NT2/D1 (cell line): ENCODE data around the gene FILIP1L.

Experiments
- DNase-seq: peaks from one replicate; pipeline ENCODE4 v3.0.0-alpha.2; 2011; ENCODE audit warnings: low read depth, low spot score
- H3K27me3 ChIP-seq: 2 replicates; pipeline ENCODE4 v1.6.0; 2011; ENCODE audit warnings: mild to moderate bottlenecking; ENCODE audit not compliant: insufficient read length, insufficient read depth
- H3K36me3 ChIP-seq: 2 replicates; pipeline ENCODE4 v1.6.1; 2011; ENCODE audit warnings: mild to moderate bottlenecking, low read length, mixed read lengths; ENCODE audit not compliant: insufficient read depth, insufficient read length
- H3K4me1 ChIP-seq: 2 replicates; pipeline ENCODE4 v1.5.1; 2011; ENCODE audit not compliant: insufficient read depth, insufficient read length
- H3K4me3 ChIP-seq: 2 replicates; pipeline ENCODE4 v1.5.1; 2011; ENCODE audit warnings: low read depth; ENCODE audit not compliant: insufficient read length
- H3K9ac ChIP-seq: 2 replicates; pipeline ENCODE4 v1.6.0; 2011; ENCODE audit warnings: low read depth; ENCODE audit not compliant: insufficient read length
- H3K9me3 ChIP-seq: 2 replicates; pipeline ENCODE4 v1.5.1; 2011; ENCODE audit warnings: mild to moderate bottlenecking, low read length; ENCODE audit not compliant: insufficient read depth
- SUZ12 ChIP-seq: IDR thresholded peaks from 2 replicates; pipeline ENCODE4 v1.6.1; 2011; ENCODE audit not compliant: insufficient read length, insufficient read depth; ENCODE audit errors: extremely low read depth
- YY1 ChIP-seq: IDR thresholded peaks from 2 replicates; pipeline ENCODE4 v1.6.1; 2011; ENCODE audit not compliant: insufficient read length, insufficient read depth
- ZNF274 ChIP-seq: IDR thresholded peaks from 2 replicates; pipeline ENCODE4 v1.6.1; 2011; ENCODE audit warnings: mild to moderate bottlenecking, low read depth, low read length

FILIP1L gene

GRCh38 chr3:99981138-99981537 is 133.2 kb downstream of the FILIP1L start:
- DNase-seq: no peak
- H3K9ac ChIP-seq: no peak overlapping the region
- H3K27me3 ChIP-seq: no peaks in the 10 kb centered on the region
- H3K4me1 ChIP-seq: no peaks in the 10 kb centered on the region
- no peak overlapping the region for H3K4me3 ChIP-seq
- H3K36me3 ChIP-seq: no peaks in the 10 kb centered on the region
- no peaks in the 10 kb centered on the region for H3K9me3 ChIP-seq
- TF ChIP-seq ZNF274 (no peak), SUZ12 (no peak)

DNA sequence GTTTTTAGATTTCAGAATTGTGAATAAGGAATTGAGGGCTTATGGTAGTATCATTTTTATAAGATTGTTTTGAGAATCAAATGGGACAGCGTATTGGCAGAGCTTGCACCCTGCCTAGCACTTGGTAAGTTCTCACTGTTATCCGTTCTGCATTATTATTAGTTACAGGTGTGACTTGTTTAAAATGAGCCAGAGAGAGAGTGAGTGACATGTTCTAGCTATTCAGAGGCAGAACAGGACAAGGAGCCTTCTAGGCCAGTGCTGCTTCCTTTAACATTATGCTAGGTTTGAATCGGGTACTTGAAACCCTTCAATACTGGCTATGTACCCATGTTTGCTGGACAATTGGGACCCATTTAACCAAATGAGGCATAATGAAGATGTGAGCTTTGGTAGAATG is 133.7 kb downstream of the FILIP1L start:
- TF ChIP-seq YY1 (no peak), ZNF274 (no peak), SUZ12 (no peak)
- H3K36me3 ChIP-seq: no peaks in the 10 kb centered on the region
- H3K27me3 ChIP-seq: no peaks in the 10 kb centered on the region
- no peak for DNase-seq
- no peak overlapping the region for H3K4me3 ChIP-seq
- H3K9ac ChIP-seq: no peak overlapping the region
- no peaks in the 10 kb centered on the region for H3K9me3 ChIP-seq
- H3K4me1 ChIP-seq: no peaks in the 10 kb centered on the region

- H3K4me3 ChIP-seq: no peak overlapping the region
- DNase-seq: no peak
These were observed 136.1 kb downstream of the FILIP1L start for GRCh38 chr3:99978221-99978620.

GRCh38 chr3:99976584-99976983 is 137.7 kb downstream of the FILIP1L start:
- Histone ChIP-seq H3K36me3 (no peaks in the 10 kb centered on the region), H3K4me3 (no peak overlapping the region), H3K27me3 (no peaks in the 10 kb centered on the region), H3K9ac (no peak overlapping the region), H3K9me3 (no peaks in the 10 kb centered on the region), H3K4me1 (no peaks in the 10 kb centered on the region)
- no peak for TF ChIP-seq SUZ12
- no peak for TF ChIP-seq YY1
- no peak for TF ChIP-seq ZNF274
- no peak for DNase-seq

More at GRCh38 chr3:99978221-99978620, 136.1 kb downstream of the FILIP1L start:
- Histone ChIP-seq H3K9me3 (no peaks in the 10 kb centered on the region), H3K4me1 (no peaks in the 10 kb centered on the region), H3K36me3 (no peaks in the 10 kb centered on the region), H3K27me3 (no peaks in the 10 kb centered on the region), H3K9ac (no peak overlapping the region)
- no peak for TF ChIP-seq SUZ12
- no peak for TF ChIP-seq ZNF274
- no peak for TF ChIP-seq YY1

DNA sequence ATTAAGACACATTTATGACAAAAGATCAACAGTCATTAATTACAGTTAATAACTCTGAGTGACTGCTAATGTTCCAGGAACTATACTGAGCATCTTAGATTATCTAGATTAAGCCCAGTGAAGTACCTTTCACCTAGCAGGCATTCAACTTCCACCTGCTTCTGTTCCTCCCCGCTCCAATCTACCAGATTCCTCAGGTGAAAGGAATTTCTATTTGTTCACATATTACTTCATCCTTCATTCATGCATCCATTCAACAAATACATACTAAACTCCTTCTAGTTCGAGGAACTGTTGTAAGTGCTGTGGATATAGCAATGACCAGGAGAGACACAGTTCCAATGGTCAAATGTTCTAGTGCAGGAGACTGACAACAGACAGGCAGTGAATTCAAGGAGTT is 139.3 kb downstream of the FILIP1L start:
- H3K27me3 ChIP-seq: no peaks in the 10 kb centered on the region
- no peak overlapping the region for H3K4me3 ChIP-seq
- no peaks in the 10 kb centered on the region for H3K9me3 ChIP-seq
- TF ChIP-seq SUZ12: no peak
- TF ChIP-seq YY1: no peak
- TF ChIP-seq ZNF274: no peak
- no peaks in the 10 kb centered on the region for H3K4me1 ChIP-seq
- no peak overlapping the region for H3K9ac ChIP-seq
- H3K36me3 ChIP-seq: no peaks in the 10 kb centered on the region
- no peak for DNase-seq

- no peak for DNase-seq
- Histone ChIP-seq H3K27me3 (no peaks in the 10 kb centered on the region), H3K4me1 (no peaks in the 10 kb centered on the region), H3K9ac (no peak overlapping the region), H3K9me3 (no peaks in the 10 kb centered on the region), H3K4me3 (no peak overlapping the region), H3K36me3 (no peaks in the 10 kb centered on the region)
- TF ChIP-seq ZNF274: no peak
- no peak for TF ChIP-seq YY1
- no peak for TF ChIP-seq SUZ12
These were observed 141.8 kb downstream of the FILIP1L start for GRCh38 chr3:99972380-99973104.

GRCh38 chr3:99971761-99972160 is 142.5 kb downstream of the FILIP1L start:
- Histone ChIP-seq H3K9ac (no peak overlapping the region), H3K4me1 (no peaks in the 10 kb centered on the region), H3K36me3 (no peaks in the 10 kb centered on the region), H3K27me3 (no peaks in the 10 kb centered on the region), H3K9me3 (no peaks in the 10 kb centered on the region), H3K4me3 (no peak overlapping the region)
- no peak for TF ChIP-seq YY1
- TF ChIP-seq ZNF274: no peak
- no peak for TF ChIP-seq SUZ12
- DNase-seq: no peak

DNA sequence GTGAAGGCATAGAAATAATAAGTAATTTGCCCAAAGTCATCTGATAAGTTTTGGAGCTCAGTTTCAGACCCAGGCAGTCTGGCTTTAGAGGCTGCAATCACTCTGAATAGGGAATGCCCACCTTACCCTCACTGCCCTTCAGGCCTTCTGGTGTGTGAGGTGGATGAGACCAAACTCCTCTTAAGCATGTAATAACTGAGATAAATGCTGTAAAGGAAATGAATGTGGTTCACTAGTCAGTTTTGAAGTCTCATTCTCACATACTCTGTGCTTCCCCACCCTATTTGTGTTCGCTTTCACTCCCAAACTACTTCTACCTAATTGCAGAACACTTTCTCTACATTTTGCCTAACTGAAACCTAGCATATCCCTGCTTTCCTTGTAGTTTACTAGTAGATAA is 144.1 kb downstream of the FILIP1L start:
- TF ChIP-seq YY1 (no peak), ZNF274 (no peak), SUZ12 (no peak)
- Histone ChIP-seq H3K9ac (no peak overlapping the region), H3K27me3 (no peaks in the 10 kb centered on the region), H3K36me3 (no peaks in the 10 kb centered on the region), H3K4me3 (no peak overlapping the region), H3K4me1 (no peaks in the 10 kb centered on the region), H3K9me3 (no peaks in the 10 kb centered on the region)
- no peak for DNase-seq
